ENCODE measurements around the gene LAMA2. TPM values are rescaled to one million over a fixed set of nuclear protein-coding genes. Genes with fewer than 3 reads are reported as not detected.

LAMA2 gene
- total RNA-seq, 3 donors from 2014 or later (not counting 1 experiment from before 2014, with no cell fraction given) = 2.1 to 5.3 (median 3.6) TPM

GRCh38 chr6:129279343-129280292 is 396.7 kb downstream of the LAMA2 start:
- peaks cover 19% of the 10 kb centered on the region for H3K4me1 ChIP-seq (ENCODE audit: control insufficient read depth, insufficient read depth, low read length)
- no peak for TF ChIP-seq CTCF (IDR thresholded peaks at IDR 0.05)
- ATAC-seq = no peak
- WGBS (ENCODE audit: insufficient coverage) = 84% methylated on average over 7 of the region's 11 CpGs
- no peak overlapping the region for H3K4me3 ChIP-seq (ENCODE audit: low read length)
- intact Hi-C loops (cut with micrococcal nuclease) = no loop called here
- H3K27me3 ChIP-seq (ENCODE audit: control insufficient read depth, insufficient read depth, low read length) = no peaks in the 10 kb centered on the region
- H3K4me3 Mint-ChIP-seq = peak overlapping the region; percentile 68
- no peak for DNase-seq
- peaks cover 0 to 2% of the 10 kb centered on the region in 2 donors for H3K9me3 Mint-ChIP-seq
- H3K27ac Mint-ChIP-seq = peak overlapping the region; percentile 75 to 97
- no peaks in the 10 kb centered on the region for H3K36me3 Mint-ChIP-seq
- no peaks in the 10 kb centered on the region for H3K36me3 ChIP-seq (ENCODE audit: control insufficient read depth, insufficient read depth, low read length)
- H3K9me3 ChIP-seq (ENCODE audit: control insufficient read depth, insufficient read depth, low read length) = no peaks in the 10 kb centered on the region
- H3K4me1 Mint-ChIP-seq = peaks cover 55 to 64% of the 10 kb centered on the region in 2 donors
- H3K27me3 Mint-ChIP-seq (ENCODE audit: low read depth in 2 of 2) = no peaks in the 10 kb centered on the region
- H3K27ac ChIP-seq (ENCODE audit: low read length) = peak overlapping the region; percentile 74

DNA sequence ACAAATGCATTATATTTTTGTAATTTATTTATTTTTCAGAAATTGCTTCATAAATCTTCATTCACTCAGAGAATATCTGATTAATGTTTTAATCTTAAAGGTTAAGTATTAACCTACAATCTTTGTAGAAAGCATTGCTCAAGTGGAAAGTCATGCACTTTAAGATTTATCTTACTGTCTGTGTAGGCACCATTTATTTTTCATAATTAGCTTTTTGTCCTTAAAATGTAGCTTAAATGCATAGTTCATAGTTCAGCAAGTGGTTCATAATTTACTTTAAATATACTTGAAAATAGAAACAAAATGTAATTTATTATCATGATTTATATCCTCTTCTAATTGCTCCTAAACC is 397.3 kb downstream of the LAMA2 start:
- H3K27me3 Mint-ChIP-seq (ENCODE audit: low read depth in 2 of 2) = no peaks in the 10 kb centered on the region
- peak overlapping the region; percentile 32 for H3K4me3 ChIP-seq (ENCODE audit: low read length)
- peaks cover 19% of the 10 kb centered on the region for H3K4me1 ChIP-seq (ENCODE audit: control insufficient read depth, insufficient read depth, low read length)
- H3K4me1 Mint-ChIP-seq = peaks cover 55 to 64% of the 10 kb centered on the region in 2 donors
- peaks cover 0 to 2% of the 10 kb centered on the region in 2 donors for H3K9me3 Mint-ChIP-seq
- intact Hi-C loops (cut with micrococcal nuclease) = no loop called here
- H3K4me3 Mint-ChIP-seq = peak overlapping the region; percentile 93
- no peaks in the 10 kb centered on the region for H3K36me3 Mint-ChIP-seq
- no peaks in the 10 kb centered on the region for H3K36me3 ChIP-seq (ENCODE audit: control insufficient read depth, insufficient read depth, low read length)
- no peaks in the 10 kb centered on the region for H3K9me3 ChIP-seq (ENCODE audit: control insufficient read depth, insufficient read depth, low read length)
- H3K27ac ChIP-seq (ENCODE audit: low read length) = peak overlapping the region; percentile 74
- no peak for TF ChIP-seq CTCF (IDR thresholded peaks at IDR 0.05)
- peak overlapping the region; percentile 96 to 97 for H3K27ac Mint-ChIP-seq
- DNase-seq = no peak
- no peak for ATAC-seq
- no peaks in the 10 kb centered on the region for H3K27me3 ChIP-seq (ENCODE audit: control insufficient read depth, insufficient read depth, low read length)

- peak overlapping the region; percentile 93 for H3K4me3 Mint-ChIP-seq
- H3K36me3 Mint-ChIP-seq = no peaks in the 10 kb centered on the region
- H3K27me3 Mint-ChIP-seq (ENCODE audit: low read depth in 2 of 2) = no peaks in the 10 kb centered on the region
- DNase-seq (peak; percentile 35 to 78), ATAC-seq (peak; percentile 96 to 98 (median 97))
- no peak for TF ChIP-seq CTCF (IDR thresholded peaks at IDR 0.05)
- H3K27ac Mint-ChIP-seq = peak overlapping the region; percentile 96 to 97
- Histone ChIP-seq H3K27ac (ENCODE audit: low read length) (peak overlapping the region; percentile 74), H3K4me1 (ENCODE audit: control insufficient read depth, insufficient read depth, low read length) (peaks cover 19% of the 10 kb centered on the region), H3K36me3 (ENCODE audit: control insufficient read depth, insufficient read depth, low read length) (no peaks in the 10 kb centered on the region), H3K27me3 (ENCODE audit: control insufficient read depth, insufficient read depth, low read length) (no peaks in the 10 kb centered on the region), H3K9me3 (ENCODE audit: control insufficient read depth, insufficient read depth, low read length) (no peaks in the 10 kb centered on the region), H3K4me3 (ENCODE audit: low read length) (peak overlapping the region; percentile 32)
- H3K4me1 Mint-ChIP-seq = peaks cover 55 to 64% of the 10 kb centered on the region in 2 donors
- H3K9me3 Mint-ChIP-seq = peaks cover 0 to 2% of the 10 kb centered on the region in 2 donors
- intact Hi-C loops (cut with micrococcal nuclease) = no loop called here
- 0% methylated on average over 1 of the region's 1 CpG for WGBS (ENCODE audit: insufficient coverage)
Measured at GRCh38 chr6:129280749-129281148, 397.8 kb downstream of the LAMA2 start.
